Fibroblast of the aortic adventitia (primary cell): ENCODE results near the gene MSRB2. TPM values are rescaled to one million over a fixed set of nuclear protein-coding genes. Genes with fewer than 3 reads are reported as not detected.
"Not testable (repeated sequence)": the region's sequence is repeated elsewhere in the genome, so short reads cannot be mapped to it uniquely, and the experiment has no call there.

Source experiments
- DNase-seq: peaks from one replicate; pipeline ENCODE4 v3.0.0-alpha.2; 2010; ENCODE audit warnings: low read depth
- H3K4me3 ChIP-seq: 2 replicates; pipeline ENCODE4 v1.5.1; 2011; ENCODE audit warnings: low read depth, mild to moderate bottlenecking, control low read depth, low read length, moderate library complexity
- total RNA-seq: library from RNA; depleted of rRNA; stranded (reverse); fragments of >200 nt; gene quantifications from 2 replicates; pipeline ENCODE4 v1.2.3, GENCODE V29; 2012; ENCODE audit warnings: low replicate concordance
- TF ChIP-seq, protein P1 (sequence below): IDR thresholded peaks from 2 replicates; pipeline ENCODE4 v1.5.1; 2011; ENCODE audit warnings: mild to moderate bottlenecking, low read length, control low read depth, inconsistent platforms; ENCODE audit not compliant: insufficient read depth

The MSRB2 gene
- total RNA-seq, 1 donor = 7.3 TPM

- no peak for DNase-seq
- H3K4me3 ChIP-seq = no peak overlapping the region
- TF ChIP-seq, protein P1, sequence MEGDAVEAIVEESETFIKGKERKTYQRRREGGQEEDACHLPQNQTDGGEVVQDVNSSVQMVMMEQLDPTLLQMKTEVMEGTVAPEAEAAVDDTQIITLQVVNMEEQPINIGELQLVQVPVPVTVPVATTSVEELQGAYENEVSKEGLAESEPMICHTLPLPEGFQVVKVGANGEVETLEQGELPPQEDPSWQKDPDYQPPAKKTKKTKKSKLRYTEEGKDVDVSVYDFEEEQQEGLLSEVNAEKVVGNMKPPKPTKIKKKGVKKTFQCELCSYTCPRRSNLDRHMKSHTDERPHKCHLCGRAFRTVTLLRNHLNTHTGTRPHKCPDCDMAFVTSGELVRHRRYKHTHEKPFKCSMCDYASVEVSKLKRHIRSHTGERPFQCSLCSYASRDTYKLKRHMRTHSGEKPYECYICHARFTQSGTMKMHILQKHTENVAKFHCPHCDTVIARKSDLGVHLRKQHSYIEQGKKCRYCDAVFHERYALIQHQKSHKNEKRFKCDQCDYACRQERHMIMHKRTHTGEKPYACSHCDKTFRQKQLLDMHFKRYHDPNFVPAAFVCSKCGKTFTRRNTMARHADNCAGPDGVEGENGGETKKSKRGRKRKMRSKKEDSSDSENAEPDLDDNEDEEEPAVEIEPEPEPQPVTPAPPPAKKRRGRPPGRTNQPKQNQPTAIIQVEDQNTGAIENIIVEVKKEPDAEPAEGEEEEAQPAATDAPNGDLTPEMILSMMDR = no peak
These were observed 24.5 kb upstream of the MSRB2 start for GRCh38 chr10:23070913-23071218.

- not testable (repeated sequence) for H3K4me3 ChIP-seq, DNase-seq
These were observed 22.8 kb upstream of the MSRB2 start for GRCh38 chr10:23072593-23072992.

DNA sequence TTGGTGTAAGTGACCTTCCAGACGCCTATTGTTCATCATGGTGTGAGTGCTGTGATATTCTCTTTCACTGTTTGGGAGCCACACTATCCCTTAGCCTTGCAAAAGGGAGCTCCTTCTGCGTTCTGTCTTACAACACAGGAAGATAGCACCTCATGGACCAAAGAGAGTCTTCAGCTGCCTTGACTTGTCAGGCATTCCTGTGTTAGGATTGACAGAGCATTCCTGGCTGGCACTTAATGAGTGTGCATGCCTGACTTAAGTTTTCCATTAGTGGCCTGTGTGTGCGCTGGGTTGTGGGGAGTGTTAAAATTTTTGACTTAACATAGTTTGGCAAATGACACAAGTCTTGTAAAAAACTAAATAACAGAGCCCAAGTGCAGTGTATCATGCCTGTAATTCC lies 21.9 kb upstream of the MSRB2 start:
- no peak overlapping the region for H3K4me3 ChIP-seq
- TF ChIP-seq, protein P1 = no peak
- DNase-seq = no peak

- TF ChIP-seq, protein P1 = no peak
- DNase-seq = no peak
- H3K4me3 ChIP-seq = no peak overlapping the region
These were observed 19.7 kb upstream of the MSRB2 start for GRCh38 chr10:23075672-23076071.

- no peak for DNase-seq
- TF ChIP-seq, protein P1 = no peak
These were observed 17.3 kb upstream of the MSRB2 start for GRCh38 chr10:23078114-23078513.

DNA sequence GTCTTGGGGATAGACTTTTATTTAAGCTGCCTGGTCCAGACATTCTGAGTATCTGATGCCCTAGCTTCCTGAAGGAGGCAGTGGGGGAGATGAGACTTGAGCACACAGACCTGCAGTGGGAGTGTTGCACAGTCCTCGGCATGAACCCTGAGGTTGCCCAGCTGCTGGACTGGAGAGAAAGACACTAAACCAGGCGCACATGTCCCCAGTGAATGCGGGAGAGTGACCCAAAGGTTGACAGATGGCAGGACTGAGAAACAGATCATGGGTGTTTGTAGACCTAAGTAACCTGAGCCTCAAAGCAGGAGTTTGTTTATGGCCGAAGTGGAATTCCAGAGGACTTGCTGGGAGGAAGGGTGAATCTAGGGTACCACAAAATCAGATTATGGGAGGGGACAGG lies 15.7 kb upstream of the MSRB2 start:
- H3K4me3 ChIP-seq = no peak overlapping the region
- DNase-seq = no peak
- TF ChIP-seq, protein P1 = no peak

More at GRCh38 chr10:23078114-23078513, 17.3 kb upstream of the MSRB2 start:
- H3K4me3 ChIP-seq = no peak overlapping the region

DNA sequence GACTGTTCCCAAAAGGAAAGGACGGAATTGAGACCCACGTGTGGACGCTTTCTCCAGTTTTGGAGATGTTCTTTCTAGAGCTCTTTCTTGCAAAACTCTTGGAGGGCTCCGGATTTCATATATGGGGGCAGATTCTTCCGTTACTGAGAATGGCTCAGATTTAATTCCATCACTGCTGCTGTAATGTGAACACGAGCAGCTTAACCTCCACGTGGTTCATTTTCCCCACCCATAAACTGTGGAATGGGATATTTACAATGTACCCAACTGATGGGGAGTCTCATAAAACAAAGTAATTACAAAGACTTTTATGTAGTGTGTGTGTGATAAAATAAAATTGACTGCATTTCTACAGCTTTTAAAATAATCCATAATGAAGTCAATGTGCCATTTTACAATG lies 15.1 kb upstream of the MSRB2 start:
- DNase-seq = no peak
- H3K4me3 ChIP-seq = no peak overlapping the region
- TF ChIP-seq, protein P1 = no peak

DNA sequence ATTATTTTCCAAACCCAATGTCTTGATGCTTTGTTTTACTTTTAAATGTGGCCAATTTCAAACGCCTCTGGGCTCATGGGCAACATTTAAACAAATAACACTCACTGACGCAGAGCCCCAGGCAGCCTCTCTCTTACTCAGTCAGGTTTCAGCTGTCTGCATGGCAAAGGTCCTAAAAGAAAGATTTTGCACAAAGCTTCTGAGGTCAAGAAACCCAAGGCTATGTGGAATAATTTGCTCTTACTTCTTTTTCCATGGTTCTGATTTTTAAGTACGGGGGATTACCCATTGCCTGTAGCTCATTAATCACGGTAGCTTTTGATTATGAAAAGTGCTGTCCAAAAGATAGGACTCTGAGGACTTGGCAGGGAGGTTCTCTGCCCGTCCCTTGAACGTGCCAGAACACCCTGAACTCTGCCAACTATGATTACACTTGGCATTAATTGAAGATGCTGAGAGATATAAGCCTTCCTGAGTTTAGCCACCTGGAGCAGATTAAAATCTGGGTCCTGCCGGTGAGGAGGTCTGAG lies 14.1 kb upstream of the MSRB2 start:
- DNase-seq = peak; percentile 73
- TF ChIP-seq, protein P1 = no peak
- H3K4me3 ChIP-seq = no peak overlapping the region
